22Rv1 (cell line): ENCODE measurements around the gene DENND6B.

Experiments
- CTCF ChIP-seq: fragments of 450-650 bp; IDR thresholded peaks from 2 replicates; pipeline ENCODE4 v1.5.1; 2017; ENCODE audit warnings: mild to moderate bottlenecking
- ZFX ChIP-seq: fragments of 450-650 bp; IDR thresholded peaks from 2 replicates; pipeline ENCODE4 v1.6.1; 2017; ENCODE audit warnings: antibody characterized with exemption, borderline replicate concordance

- TF ChIP-seq CTCF (no peak), ZFX (no peak)
Observed at GRCh38 chr22:50303848-50304527, 22.8 kb downstream of the DENND6B start.
